Activated CD4-positive, alpha-beta T cell treated with anti-CD3 and anti-CD28 coated beads for 4 hours (primary cell): ENCODE measurements around the gene CSRP3.

ENCODE experiments used
- DNase-seq, 2 donors: peaks; one replicate each; pipeline ENCODE4 v3.0.0-alpha.2; 2020

Gene CSRP3

GRCh38 chr11:19225123-19225522 lies 23.3 kb upstream of the CSRP3 start:
- DNase-seq = no peak

GRCh38 chr11:19220903-19221724 lies 19.3 kb upstream of the CSRP3 start:
- DNase-seq = no peak

- no peak for DNase-seq
Measured at GRCh38 chr11:19218786-19219460, 17.1 kb upstream of the CSRP3 start.

GRCh38 chr11:19218216-19218615 lies 16.4 kb upstream of the CSRP3 start:
- no peak for DNase-seq

GRCh38 chr11:19216709-19217374 lies 15.1 kb upstream of the CSRP3 start:
- DNase-seq = no peak

- no peak for DNase-seq
Measured at GRCh38 chr11:19216021-19216420, 14.2 kb upstream of the CSRP3 start.

- no peak for DNase-seq
Measured at GRCh38 chr11:19209617-19210370, 8.0 kb upstream of the CSRP3 start.

GRCh38 chr11:19208959-19209546 lies 7.3 kb upstream of the CSRP3 start:
- DNase-seq = no peak

GRCh38 chr11:19208181-19208580 lies 6.4 kb upstream of the CSRP3 start:
- DNase-seq = no peak

GRCh38 chr11:19204836-19205235 lies 3.1 kb upstream of the CSRP3 start:
- no peak for DNase-seq

GRCh38 chr11:19200410-19201201 lies 1.2 kb downstream of the CSRP3 start:
- no peak for DNase-seq

- DNase-seq = no peak
Measured at GRCh38 chr11:19199771-19200170, 2.0 kb downstream of the CSRP3 start.

GRCh38 chr11:19199048-19199447 lies 2.7 kb downstream of the CSRP3 start:
- DNase-seq = no peak

- DNase-seq = no peak
Measured at GRCh38 chr11:19196432-19196831, 5.4 kb downstream of the CSRP3 start.

GRCh38 chr11:19194620-19195308 lies 7.0 kb downstream of the CSRP3 start:
- no peak for DNase-seq

GRCh38 chr11:19193916-19194315 lies 7.9 kb downstream of the CSRP3 start:
- no peak for DNase-seq

GRCh38 chr11:19191530-19192169 lies 10.1 kb downstream of the CSRP3 start:
- no peak for DNase-seq

- DNase-seq = no peak
Measured at GRCh38 chr11:19187833-19188258, 13.9 kb downstream of the CSRP3 start.

GRCh38 chr11:19187114-19187832 lies 14.5 kb downstream of the CSRP3 start:
- no peak for DNase-seq

- DNase-seq = no peak
Measured at GRCh38 chr11:19185516-19186052, 16.2 kb downstream of the CSRP3 start.
